ENCODE measurements around the gene FAM174C.

FAM174C gene

DNA sequence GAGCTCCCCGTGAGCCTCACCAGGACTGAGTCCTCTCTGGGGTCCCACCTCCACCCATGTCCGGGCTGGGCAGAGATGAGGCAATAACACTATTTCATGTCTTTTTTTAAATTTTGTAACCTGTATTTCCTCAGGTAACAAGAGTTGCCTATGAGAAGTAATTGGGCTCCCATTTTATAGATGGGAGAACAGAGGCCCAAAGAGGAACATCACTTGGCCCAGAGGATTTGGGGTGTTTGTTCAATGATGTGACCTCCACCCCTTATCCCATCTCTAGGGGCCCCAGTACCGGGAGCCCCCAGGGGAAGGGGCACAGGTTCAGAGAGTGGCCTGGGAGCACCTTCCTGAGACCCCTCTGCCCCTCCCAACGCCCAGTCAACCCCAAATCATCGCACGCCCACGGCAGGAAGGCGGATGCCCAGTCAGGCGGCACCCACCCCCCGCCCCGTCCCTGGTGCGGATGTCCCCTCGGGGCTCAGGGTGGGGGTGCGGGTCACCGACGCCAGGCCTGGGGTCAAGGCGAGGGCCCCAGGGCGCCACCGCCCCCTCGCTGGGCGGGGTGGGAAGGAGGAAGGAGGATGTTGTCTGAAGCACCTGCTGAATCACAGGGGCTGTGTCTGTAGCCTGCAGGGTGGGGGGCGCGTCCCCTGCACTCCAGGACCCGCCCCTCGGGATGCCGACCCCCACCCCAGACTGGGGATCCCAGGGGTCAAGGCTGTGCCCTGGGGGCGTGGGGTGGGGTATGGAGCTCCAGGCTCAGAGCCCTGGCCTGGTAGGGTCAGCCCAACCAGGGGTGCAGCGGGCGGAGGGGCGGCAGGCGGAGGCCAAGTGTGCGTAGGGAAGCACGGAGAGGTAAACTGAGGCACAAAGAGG is 15.2 kb upstream of the FAM174C start:
- peak in 1 of 56 donors; percentile 70 for DNase-seq

DNA sequence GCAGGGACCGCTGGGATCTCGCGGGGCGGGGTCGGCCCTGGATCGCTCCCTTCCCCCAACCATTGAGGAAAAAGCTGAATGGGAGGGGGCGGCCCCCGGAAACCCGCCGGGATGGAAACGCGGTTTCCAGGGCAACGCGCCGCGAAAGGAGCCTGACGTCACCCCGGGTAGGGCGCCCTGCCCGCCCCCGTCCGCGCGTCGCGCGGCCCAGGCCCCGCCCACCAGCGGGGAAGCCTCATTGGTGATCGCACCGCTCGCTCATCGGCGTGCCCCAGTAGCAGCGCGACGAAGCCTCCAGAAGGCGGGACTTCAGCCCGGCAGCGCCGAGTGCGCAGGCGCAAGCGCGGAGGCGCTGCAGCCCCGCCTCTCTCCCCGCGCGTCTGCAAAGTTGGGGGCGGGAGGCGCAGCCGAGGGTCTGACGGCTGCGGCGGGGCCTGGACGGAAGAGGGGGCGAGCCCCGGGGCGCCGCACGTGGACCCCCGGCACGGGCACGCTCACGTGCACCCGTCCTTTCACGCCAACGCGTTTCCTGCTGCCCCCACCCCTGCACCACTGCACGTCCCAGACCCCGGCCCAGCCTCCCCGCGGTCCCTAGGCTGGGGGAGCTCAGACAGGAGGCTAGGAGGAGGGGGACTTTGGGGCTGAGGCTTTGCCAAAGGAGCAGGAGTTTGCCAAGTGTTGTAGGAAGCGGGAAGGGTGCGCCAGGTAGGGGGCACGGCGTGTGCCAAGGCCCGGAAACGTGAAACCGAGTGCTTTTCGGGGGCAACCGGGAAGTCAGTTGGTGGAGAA is 14.4 kb upstream of the FAM174C start:
- DNase-seq, result peak; percentile 54 to 96 (median 91)

DNA sequence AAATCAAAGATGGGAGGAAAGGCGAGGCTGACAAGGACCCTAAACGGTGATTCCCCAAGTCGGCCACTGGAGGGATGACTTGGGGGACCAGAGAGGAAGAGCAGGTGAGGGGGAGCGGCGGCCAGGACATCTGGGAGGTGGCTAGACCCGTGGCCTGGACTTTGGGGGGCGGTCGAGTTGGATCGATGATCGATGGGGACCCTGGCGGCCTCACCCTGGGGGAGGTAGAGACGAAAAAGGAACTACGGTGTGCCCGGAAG is 13.9 kb upstream of the FAM174C start:
- DNase-seq, result peak in 2 of 56 donors; percentile 42 to 54

DNA sequence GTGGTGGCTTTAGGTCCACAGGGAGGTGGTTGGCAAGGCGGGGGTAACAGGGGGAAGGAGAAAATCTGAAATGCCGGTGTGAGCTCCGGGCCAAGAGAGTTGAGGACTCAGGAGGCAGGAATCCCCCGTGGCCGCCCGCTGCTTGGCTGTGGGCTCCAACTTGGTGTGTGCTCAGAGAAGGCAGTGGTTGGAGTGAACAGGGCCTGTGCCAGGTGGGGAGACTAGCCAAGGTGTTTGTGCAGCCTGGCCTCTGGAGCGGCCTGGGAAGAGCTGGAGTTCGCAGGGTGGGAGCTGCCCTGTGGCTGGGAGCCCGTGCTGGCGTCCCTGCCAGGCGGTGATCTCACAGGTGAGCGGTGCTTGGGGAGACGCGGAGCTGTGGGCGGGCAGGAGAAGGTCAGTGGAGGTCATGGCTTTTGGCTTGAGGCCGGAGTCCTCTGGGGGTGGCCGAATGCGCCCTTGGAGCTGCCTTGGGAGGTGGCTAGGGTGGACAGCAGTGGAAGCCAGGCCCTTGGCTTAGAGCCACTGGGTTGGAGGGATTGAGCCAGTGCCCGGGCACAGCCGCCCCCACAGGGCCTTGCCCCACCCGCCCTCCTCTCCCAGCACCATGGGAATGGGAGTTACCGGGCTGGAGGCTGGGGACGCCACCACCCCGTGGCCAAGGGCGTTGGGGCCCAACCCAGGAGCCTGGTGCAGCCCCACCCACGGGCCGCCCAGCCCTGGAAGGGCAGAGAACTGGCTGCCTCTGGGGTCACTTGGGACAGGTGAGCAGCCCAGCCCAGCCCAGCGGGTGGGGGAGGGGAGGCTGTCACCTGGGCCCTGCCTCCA is 13.3 kb upstream of the FAM174C start:
- peak in 24 of 56 donors; percentile 16 to 75 (median 44) for DNase-seq

DNA sequence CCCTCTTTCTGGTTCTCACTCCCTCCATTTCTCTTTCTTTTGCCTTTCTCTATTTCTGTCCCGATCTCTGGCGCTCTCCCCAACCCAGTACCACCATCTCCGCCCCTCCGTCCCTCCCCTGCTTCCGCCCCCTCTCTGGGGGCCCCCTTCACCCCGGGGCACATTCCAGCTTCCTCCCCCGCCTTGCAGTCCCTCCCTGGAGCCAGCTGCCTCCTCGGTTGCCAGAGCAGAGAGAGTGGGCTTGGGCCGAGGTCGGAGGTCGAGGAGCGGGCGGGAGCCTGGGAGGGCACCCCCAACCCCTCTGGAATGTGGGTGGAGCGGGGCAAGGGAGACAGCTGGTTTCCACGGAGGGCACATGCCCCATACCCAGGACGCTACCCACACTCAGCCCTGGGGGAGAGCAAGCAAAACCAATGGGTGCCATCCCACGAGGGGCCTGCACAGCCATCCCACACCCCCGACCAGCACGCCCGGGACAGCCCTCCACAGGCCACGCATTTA is 12.7 kb upstream of the FAM174C start:
- DNase-seq, result peak in 1 of 56 donors; percentile 46

DNA sequence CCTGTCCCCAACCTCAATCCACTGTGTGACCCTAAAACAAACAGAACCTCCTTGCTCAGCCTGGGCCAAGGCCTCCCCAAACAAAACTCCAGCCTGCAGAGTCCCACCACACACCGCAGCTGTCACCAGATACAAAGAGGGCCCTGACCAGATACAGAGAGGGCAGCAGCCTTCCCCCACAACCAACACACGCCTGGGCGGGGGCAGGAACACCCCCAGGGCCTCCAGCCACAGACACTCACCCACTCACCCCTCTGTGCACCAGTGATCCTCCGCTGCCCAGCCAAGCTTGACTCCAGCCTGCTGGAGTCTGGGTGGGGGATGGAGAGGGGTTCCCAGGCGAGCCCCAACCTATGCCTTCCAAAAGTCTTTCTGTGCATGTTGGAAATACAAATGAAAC is 12.1 kb upstream of the FAM174C start:
- no peak for DNase-seq

DNA sequence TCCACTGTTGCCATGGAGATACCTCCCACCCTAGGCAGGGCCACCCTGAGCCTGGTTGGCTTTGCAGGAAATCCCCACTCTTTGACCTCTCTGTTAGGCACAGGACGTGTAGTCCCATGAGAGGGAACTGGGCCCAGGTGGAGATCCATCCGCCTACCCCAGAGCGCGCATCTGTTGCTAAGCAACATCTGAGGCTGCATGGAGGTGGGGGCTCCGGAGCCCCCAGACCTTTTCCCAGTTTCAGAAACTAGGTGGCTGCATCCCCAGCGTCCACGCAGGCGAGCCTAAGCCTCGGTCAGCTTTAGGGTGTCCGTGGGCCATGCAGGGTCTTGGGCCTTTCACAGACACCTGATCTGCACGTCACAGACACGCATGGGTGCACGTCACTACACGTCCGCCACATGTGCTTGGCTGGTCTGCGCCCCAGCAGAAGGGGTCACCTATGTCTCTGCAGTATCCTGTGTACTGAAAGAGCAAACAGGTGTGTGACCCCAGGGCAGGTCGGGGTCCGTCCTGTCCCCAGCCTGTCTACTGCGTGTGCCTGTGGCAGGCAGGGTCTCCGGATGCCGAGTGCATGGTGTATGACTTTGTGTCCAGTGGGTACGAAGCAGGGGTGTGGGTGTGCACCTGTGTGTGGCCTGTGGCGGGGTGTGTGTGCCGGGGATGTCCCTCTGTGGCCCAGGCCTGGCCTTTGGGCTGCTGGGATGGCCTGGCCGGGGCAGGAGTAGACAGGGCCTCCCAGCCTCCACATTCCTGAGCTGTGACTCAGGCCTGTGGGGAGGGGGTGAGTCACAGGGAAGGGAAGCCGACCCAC is 10.3 kb upstream of the FAM174C start:
- DNase-seq, result peak in 3 of 56 donors; percentile 6 to 22 (median 20)

DNA sequence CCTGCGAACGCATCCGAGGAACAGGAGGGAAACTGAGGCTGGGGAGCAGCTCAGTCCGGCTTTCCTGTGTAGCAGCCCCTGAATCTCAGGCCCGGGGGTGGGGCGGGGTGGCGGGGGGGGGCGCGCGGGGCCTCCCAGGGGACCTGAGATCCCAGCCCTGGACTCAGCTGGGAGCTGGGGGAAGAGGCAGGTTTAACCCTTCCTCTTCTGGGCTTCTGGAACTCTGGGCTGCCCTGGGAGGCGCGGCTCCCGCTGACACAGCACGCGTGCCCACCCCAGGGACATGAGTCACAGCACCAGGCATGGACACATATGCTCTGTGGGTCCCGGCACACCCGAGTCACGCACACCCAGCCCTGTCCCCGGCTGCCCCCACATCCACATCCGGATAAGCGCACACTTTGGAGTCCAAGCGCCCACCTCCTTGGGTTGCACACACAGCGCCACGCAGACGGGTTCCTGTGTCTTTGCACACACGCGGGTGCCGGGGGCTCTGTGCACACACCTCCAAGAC is 9.7 kb upstream of the FAM174C start:
- DNase-seq, result peak in 7 of 56 donors; percentile 16 to 47 (median 44)

DNA sequence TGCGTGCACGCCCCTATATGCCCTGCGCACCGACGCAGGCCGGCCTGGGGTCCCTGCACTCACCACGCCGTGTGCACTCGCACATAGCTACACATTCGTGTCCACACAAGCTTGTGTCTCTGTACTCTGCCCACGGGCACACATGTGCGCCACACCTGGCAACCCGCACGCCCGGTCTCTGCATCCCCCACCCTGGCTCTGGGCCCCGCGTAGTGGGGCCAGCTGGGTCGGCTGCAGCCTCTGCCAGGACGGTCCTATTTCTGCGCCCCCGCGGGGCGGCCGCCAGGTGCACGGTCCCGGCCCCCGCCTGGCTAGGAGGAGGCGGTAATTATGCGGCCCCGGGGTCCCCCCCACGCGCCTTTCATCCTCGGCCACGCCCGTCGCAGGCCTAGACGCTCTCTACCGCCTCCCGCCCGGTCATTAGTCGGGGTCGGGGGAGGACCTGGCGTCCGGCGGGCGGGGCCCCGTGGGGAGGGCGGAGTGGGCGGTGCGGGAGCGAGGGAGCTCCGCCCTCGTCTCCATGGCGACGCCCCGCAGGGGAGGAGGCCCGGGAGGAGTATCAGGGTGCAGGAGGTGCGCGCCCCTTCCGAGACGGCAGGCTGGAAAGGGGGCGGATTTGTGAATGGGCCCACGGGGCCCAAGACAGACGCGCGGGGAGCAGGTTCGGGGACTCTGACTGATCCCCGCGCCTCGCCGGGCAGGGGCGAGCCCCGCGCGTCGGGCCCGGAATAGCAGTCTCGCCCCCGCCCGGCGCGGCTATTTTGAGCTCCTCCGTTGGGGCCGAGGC is 9.0 kb upstream of the FAM174C start:
- peak in 40 of 56 donors; percentile 28 to 77 (median 59) for DNase-seq

DNA sequence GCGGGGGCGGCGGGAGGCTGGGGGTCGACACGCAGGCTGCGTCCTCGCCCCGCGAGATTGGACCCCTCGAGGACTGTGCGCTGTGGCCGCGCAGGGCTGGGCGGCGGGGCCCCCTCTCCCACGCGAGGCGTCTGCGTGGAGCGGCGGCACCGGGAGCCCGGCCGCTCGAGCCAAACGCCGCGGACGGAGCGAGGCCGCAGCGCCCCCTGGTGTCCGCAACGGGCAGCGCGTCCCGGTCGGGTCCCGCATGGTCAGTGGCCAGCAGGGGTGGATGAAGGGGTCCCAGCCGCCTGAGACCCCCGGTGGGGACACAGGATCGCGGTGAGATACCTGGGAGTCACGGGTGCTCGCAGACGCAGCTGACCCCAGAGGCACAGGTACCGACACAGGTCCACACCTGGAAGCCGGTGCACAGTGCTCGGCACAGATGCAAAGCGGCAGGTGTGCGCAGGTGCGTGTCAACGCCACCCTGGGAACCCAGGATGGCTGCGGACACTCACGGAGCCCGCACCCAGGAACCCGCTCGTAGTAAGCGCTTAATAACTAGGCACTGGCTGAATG is 8.3 kb upstream of the FAM174C start:
- peak in 46 of 56 donors; percentile 23 to 83 (median 56) for DNase-seq

DNA sequence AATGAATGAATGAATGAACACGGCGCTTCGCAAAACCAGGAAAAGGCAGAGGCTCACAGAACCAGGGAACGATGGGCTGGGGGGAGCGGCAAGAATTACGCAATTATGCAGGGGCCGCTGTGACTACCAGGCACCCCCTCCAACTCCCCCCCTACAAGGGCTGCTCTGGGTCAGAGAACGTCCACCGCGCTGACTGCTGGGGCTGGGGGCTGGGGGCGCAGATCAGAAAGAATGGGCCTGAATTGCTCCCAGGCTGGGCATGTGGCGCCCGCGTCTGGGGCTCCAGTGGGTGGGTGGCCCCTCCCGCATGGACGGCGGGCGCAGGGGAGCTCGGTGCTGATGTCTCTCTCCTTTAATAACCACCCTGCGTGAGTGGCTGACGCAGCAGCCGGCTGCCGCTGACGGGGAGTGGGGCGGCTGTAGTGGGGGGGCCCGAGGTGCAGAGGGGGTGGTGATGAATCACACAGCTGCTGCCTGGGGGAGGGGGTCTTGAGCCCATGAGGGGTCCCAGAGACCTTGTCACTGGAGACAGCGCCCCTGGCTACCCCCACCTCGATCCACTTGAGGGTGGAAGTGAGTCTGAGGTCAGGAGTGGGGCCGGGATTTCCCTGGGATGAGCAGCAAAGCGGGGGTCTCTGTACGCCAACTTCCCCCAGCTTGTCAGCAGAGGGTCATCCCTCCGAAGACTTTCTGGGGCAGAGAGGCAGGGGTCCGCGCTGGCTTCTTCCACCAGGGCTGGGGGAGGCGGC is 7.7 kb upstream of the FAM174C start:
- peak in 18 of 56 donors; percentile 21 to 58 (median 35) for DNase-seq

DNA sequence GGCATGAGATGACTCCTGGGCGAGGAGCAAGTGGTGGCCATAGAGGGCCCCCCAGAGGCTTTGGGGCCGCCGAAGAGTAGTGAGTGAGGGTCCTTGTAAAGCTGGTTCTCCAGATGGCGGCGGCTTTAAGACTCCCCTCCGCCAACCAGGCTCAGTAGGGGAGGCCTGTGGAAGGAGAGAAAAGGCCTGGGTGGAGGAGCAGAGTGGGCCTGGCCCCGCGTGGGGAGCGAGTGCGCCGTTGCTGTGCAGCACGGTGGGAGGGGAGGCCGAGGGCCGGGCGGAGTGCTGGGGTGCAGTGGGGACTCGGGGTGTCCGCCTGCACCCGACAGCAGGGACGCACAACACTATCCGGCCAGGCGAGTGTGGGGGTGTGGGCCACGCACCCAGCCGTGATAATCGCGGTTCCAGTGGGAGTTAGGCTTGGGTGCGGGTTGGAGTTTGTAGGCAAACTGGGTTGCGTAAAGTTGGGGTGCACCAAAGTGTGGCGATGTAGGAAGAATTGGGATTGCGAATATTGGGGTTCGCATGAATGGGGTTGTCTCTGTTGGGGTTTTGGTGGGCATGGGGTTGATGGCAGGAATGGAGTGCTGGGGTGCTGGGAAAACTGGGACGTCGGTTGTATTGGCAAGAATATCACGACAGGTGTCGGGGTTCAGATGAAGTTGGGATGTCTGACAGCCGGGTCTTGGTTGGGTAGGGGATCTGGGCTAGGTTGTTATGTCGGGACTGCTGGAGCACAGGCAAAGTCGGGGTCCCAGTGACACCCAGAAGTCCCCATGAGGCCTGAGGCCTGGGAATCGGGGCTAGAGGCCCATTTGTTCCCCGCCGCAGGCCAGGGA is 6.9 kb upstream of the FAM174C start:
- peak in 3 of 56 donors; percentile 41 to 51 (median 42) for DNase-seq

DNA sequence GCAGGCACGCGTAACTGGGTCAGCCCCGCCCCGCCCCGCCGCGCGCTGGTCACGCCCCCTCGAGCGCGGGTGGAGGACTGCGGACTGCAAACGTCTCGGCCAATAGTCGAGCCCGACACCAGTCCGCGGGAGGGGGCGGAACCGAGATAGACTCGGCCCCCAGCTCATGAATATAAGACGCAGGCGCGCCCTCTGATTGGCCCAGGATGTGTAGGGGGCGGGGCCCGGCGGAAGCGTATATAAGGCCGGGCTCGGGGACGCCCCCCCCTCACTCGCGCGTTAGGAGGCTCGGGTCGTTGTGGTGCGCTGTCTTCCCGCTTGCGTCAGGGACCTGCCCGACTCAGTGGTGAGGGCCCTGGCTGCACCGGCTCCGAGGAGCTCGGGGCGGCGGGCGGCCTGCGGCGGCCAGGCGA is 6.3 kb upstream of the FAM174C start, which contains the start of gene CIRBP:
CIRBP (plus strand) TSS at position 268 of the 413 bp plus-strand sequence. CDS start 1,602 bp downstream, outside the sequence.
- DNase-seq, result peak; percentile 48 to 100 (median 99)

DNA sequence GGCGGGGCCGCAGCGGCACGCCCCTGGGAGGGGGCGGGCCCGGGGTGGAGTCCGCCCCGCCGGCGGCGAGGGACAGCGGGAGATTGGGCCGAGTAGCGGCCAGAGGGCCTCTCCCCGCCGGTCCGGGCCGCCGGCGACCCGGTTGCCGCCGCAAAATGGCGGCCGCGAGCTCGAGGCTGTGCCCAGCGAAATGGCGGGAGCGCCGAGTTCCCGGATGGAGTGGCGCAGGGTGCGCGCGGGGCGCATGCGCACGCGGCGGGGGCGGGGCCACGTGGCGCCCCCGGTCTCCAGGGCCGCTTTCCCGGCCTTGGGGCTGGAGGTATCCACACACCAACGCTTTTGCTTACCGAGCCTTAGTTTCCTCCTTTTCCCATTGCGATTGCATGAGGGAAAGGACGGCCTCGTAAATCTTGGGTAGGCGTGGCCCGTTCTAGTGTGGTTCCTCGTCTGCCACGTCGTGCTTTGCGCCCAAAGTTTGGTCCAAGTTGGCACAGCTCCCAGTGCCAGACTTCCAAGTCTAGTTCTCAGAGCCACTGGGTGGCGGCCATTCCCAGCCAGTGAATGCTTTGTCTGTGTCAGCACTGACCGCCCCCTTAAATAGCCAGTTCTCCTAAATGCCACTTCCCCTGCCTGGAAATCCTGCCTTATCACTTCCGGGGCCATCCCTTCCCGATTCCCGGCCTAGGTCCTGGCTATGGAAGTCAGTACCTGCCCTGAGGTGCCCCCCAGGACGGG is 5.7 kb upstream of the FAM174C start:
- peak in 54 of 56 donors; percentile 41 to 90 (median 79) for DNase-seq

DNA sequence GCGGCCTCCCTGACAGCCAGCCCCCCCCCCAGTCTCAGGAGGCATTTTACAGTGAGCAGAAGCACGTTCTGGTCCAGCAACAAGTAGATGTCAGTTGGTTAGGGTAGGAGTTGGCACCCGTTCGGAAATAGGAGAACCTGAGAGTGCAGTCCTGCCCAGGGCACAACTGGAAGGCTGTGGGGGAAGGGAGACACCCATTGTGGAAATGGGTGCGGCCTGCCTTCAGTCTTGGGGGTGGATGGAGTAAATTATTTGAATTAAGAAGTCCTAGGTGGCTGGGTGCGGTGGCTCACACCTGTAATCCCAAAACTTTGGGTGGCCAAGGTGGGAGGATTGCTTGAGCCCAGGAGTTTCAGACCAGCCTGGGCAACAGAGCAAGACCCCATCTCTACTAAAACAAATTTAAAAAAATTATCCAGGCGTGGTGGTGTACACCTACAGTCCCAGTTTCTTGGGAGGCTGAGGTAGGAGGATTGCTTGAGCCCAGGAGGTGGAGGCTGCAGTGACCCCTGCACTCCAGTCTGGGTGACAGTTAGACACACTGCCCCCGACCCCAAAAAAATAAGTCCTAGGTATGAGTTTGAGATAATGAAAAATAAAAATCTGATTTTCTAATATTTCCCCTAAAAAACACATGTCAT is 5.0 kb upstream of the FAM174C start:
- peak in 1 of 56 donors; percentile 60 for DNase-seq

All from amygdala (tissue), 56 donors.